H1 (cell line): ENCODE data around the gene RASSF5. TPM values are rescaled to one million over a fixed set of nuclear protein-coding genes. Genes with fewer than 3 reads are reported as not detected.

ENCODE experiments used
- BRCA1 ChIP-seq: IDR thresholded peaks from 2 replicates; pipeline ENCODE4 v1.6.1; 2012; ENCODE audit warnings: low read depth, low read length, improper control_type of control experiment
- CHD1 ChIP-seq: IDR thresholded peaks from 2 replicates; pipeline ENCODE4 v1.6.1; 2012; ENCODE audit warnings: low read depth, low read length, improper control_type of control experiment
- CTBP2 ChIP-seq: IDR thresholded peaks from 2 replicates; pipeline ENCODE4 v1.7.0; 2011; ENCODE audit warnings: borderline replicate concordance, mild to moderate bottlenecking, moderate library complexity, mixed read lengths, low read length; ENCODE audit not compliant: insufficient read depth, insufficient read length
- E2F6 ChIP-seq: IDR thresholded peaks from 2 replicates; pipeline ENCODE4 v1.6.1; 2012; ENCODE audit warnings: inconsistent platforms
- EGR1 ChIP-seq: IDR thresholded peaks from 2 replicates; pipeline ENCODE4 v1.6.1; 2011; ENCODE audit warnings: low read depth, low read length, borderline replicate concordance
- FOSL1 ChIP-seq: IDR thresholded peaks from 2 replicates; pipeline ENCODE4 v1.6.1; 2011; ENCODE audit warnings: mild to moderate bottlenecking, low read depth, low read length, moderate library complexity; ENCODE audit not compliant: insufficient read depth
- HDAC6 ChIP-seq: IDR thresholded peaks from one replicate; pipeline ENCODE4 v1.7.1; 2012; ENCODE audit warnings: low read depth, mild to moderate bottlenecking, inconsistent platforms, low read length, moderate library complexity
- JUN ChIP-seq: IDR thresholded peaks from 2 replicates; pipeline ENCODE4 v1.6.1; 2011; ENCODE audit warnings: low read depth, mild to moderate bottlenecking, improper control_type of control experiment, low read length
- KDM4A ChIP-seq: IDR thresholded peaks from one replicate; pipeline ENCODE4 v1.7.1; 2012; ENCODE audit warnings: low read depth, mild to moderate bottlenecking, moderate library complexity, low read length, inconsistent platforms; ENCODE audit not compliant: severe bottlenecking
- MAX ChIP-seq: IDR thresholded peaks from 2 replicates; pipeline ENCODE4 v1.6.1; 2012; ENCODE audit warnings: inconsistent platforms
- PHF8 ChIP-seq: fragments of 200-600 bp; sonication (generic); conservative IDR thresholded peaks from 2 replicates; pipeline ENCODE4 v1.7.1; 2012; ENCODE audit warnings: low read depth, mild to moderate bottlenecking, inconsistent platforms, low read length, moderate library complexity
- RXRA ChIP-seq: IDR thresholded peaks from 2 replicates; pipeline ENCODE4 v1.6.1; 2011; ENCODE audit warnings: low read depth, mild to moderate bottlenecking, low read length, moderate library complexity; ENCODE audit not compliant: insufficient read depth
- SIRT6 ChIP-seq: IDR thresholded peaks from one replicate; pipeline ENCODE4 v1.7.1; 2012; ENCODE audit warnings: low read length, inconsistent platforms
- SP1 ChIP-seq: IDR thresholded peaks from 2 replicates; pipeline ENCODE4 v1.6.1; 2011; ENCODE audit warnings: low read depth, low read length
- SRF ChIP-seq: IDR thresholded peaks from 2 replicates; pipeline ENCODE4 v1.6.1; 2011; ENCODE audit warnings: mild to moderate bottlenecking, low read depth, low read length, moderate library complexity
- TEAD4 ChIP-seq: IDR thresholded peaks from 2 replicates; pipeline ENCODE4 v1.6.1; 2012; ENCODE audit warnings: low read depth, low read length, inconsistent platforms, mixed read lengths
- USF2 ChIP-seq: IDR thresholded peaks from 2 replicates; pipeline ENCODE4 v1.6.1; 2011; ENCODE audit warnings: low read length, improper control_type of control experiment
- ZNF274 ChIP-seq: IDR thresholded peaks from 2 replicates; pipeline ENCODE4 v1.7.0; 2012; ENCODE audit warnings: low read length, borderline replicate concordance; ENCODE audit errors: extremely low read depth
- polyA plus RNA-seq, 7 experiments: library from polyadenylated mRNA; depleted of rRNA in 3 of 7; stranded (reverse) in 5 of 7; unstranded in 2 of 7; fragments of >200 nt in 5 of 7; fragments of 200-250 nt in 2 of 7; gene quantifications; 1 replicate in 5 of 7; 2 replicates in 1 of 7; 4 replicates in 1 of 7; pipeline versions ENCODE4 v1.2.1 to v1.2.3, GENCODE V29; 2011 to 2013; ENCODE audit warnings: missing spikeins in 2 of 7, mixed read lengths in 2 of 7
- total RNA-seq: library from RNA; stranded (reverse); fragmentation: NEBNext Ultra II Directional; extraction: Animal tissue kit (Norgen Biotek cat#: 25700); gene quantifications from 2 replicates; pipeline ENCODE4 v1.2.1, GENCODE V29; 2021

Gene RASSF5
- total and polyA plus RNA-seq, 2 of the 8 experiments (the other 6 are each of a cell fraction or from before 2014, with no cell fraction given), result 0.82 to 1.8 TPM

DNA sequence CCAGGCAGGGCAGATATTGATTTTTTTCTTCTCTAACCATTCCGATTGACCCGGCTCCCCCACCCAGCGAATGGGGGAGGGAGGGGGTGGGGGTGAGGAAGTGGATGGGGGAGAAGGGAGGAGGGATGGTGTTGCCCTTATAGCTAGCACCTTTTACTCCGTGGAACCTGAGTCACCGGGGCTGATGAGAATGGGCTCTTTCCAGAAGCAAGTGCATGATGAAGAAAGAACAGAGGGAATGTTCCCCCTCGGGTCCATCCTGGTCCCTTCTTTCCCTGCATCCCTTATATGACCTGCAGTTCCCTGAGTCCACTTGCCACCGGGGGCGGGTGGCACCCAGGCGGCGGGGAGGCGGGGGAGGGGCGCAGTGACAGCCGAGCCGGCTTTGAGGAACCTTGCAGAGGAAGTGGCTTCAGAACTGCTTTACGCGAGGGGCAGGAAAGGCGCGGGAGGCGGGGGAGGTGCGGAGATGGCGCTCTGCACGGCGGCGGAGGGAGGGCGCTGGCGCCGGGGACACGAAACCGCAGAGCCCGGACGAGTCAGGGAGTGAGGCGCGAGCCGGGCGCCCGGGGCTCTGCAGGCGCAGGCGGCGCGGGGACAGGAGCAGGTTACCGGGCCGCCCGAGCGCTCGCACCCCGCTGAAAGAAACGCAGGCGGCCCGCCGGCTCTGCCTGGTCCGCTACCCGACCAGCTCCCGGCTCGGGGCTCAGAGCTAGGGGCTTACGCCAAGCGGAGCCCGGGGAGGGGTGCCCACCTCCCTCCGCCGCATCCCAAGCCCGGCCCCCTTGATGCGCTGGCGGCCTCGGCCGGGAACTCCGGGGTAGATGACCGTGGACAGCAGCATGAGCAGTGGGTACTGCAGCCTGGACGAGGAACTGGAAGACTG lies 49.7 kb downstream of the RASSF5 start (continued):
- TF ChIP-seq RXRA (no peak), USF2 (no peak), EGR1 (0 out of 2 replicates have a peak, but pooled peaks have one; percentile 3), BRCA1 (no peak), E2F6 (peak; percentile 27), SRF (no peak), JUN (no peak), KDM4A (peak; percentile 84), TEAD4 (no peak), ZNF274 (no peak), FOSL1 (no peak), SIRT6 (no peak), MAX (peak; percentile 37), PHF8 (no peak), CTBP2 (no peak), CHD1 (no peak), SP1 (no peak), HDAC6 (no peak)
